Smooth muscle cell (in vitro differentiated cells): ENCODE data around the gene LYRM1. TPM values are rescaled to one million over a fixed set of nuclear protein-coding genes. Genes with fewer than 3 reads are reported as not detected.

Experiments
- DNase-seq: peaks from one replicate; lab custom pipeline; 2025; ENCODE audit not compliant: unreplicated experiment; lab: John Stamatoyannopoulos, UW
- H2AFZ ChIP-seq: fragments of 200-600 bp; sonication (generic); 2 replicates; pipeline ENCODE4 v1.6.0; 2016; ENCODE audit warnings: antibody characterized with exemption, low read depth, mild to moderate bottlenecking
- H3F3A ChIP-seq: fragments of 200-600 bp; sonication (generic); 2 replicates; pipeline ENCODE4 v1.6.0; 2017; ENCODE audit warnings: antibody characterized with exemption, low read depth
- H3K27ac ChIP-seq: fragments of 200-600 bp; sonication (generic); 2 replicates; pipeline ENCODE4 v1.5.1; 2016; ENCODE audit warnings: low read depth, mild to moderate bottlenecking
- H3K27me3 ChIP-seq: fragments of 200-600 bp; sonication (generic); 2 replicates; pipeline ENCODE4 v1.6.1; 2016; ENCODE audit warnings: low read depth, mild to moderate bottlenecking
- H3K36me3 ChIP-seq: fragments of 200-600 bp; sonication (generic); 2 replicates; pipeline ENCODE4 v1.5.1; 2016; ENCODE audit warnings: low read depth
- H3K4me1 ChIP-seq: fragments of 200-600 bp; sonication (generic); 2 replicates; pipeline ENCODE4 v1.5.1; 2016; ENCODE audit warnings: low read depth
- H3K4me2 ChIP-seq: fragments of 200-600 bp; sonication (generic); 2 replicates; pipeline ENCODE4 v1.6.0; 2016; ENCODE audit warnings: mild to moderate bottlenecking
- H3K4me3 ChIP-seq: fragments of 200-600 bp; sonication (generic); 2 replicates; pipeline ENCODE4 v1.5.1; 2016; ENCODE audit warnings: mild to moderate bottlenecking
- H3K79me2 ChIP-seq: fragments of 200-600 bp; sonication (generic); 2 replicates; pipeline ENCODE4 v1.6.0; 2016; ENCODE audit warnings: low read depth, mild to moderate bottlenecking
- H3K9ac ChIP-seq: fragments of 200-600 bp; sonication (generic); 2 replicates; pipeline ENCODE4 v1.6.0; 2016; ENCODE audit warnings: low read depth
- H3K9me3 ChIP-seq: fragments of 200-600 bp; sonication (generic); replicated peaks from 2 replicates; pipeline ENCODE4 v1.5.1; 2016; ENCODE audit warnings: low read depth
- H4K20me1 ChIP-seq: fragments of 200-600 bp; sonication (generic); 2 replicates; pipeline ENCODE4 v1.6.0; 2016; ENCODE audit warnings: low read depth
- CTCF ChIP-seq: fragments of 200-600 bp; sonication (generic); IDR thresholded peaks from 2 replicates; pipeline ENCODE4 v1.5.1; 2017; ENCODE audit warnings: borderline replicate concordance, mild to moderate bottlenecking, antibody characterized with exemption; ENCODE audit not compliant: insufficient read depth, poor library complexity, severe bottlenecking
- WGBS: methylation state at CpG from one replicate; pipeline ENCODE4 v1.1.7; 2016; ENCODE audit warnings: low lambda C conversion rate; 5-methylcytosine and 5-hydroxymethylcytosine counted together
- polyA plus RNA-seq: library from polyadenylated mRNA; unstranded; fragments of >200 nt; fragmentation: Nextera tagmentation; extraction: Ambion mirVana; gene quantifications from 2 replicates; pipeline ENCODE4 v1.2.1, GENCODE V29; 2016
- total RNA-seq: library from RNA; depleted of rRNA; stranded (reverse); fragments of >200 nt; gene quantifications from 2 replicates; pipeline ENCODE4 v1.2.3, GENCODE V29; 2014

LYRM1 gene
- total and polyA plus RNA-seq, 2 experiments from 2014 or later: 10.2 to 15.3 TPM

GRCh38 chr16:20897253-20897897, 3.2 kb upstream of the LYRM1 start:
- H3K9me3 ChIP-seq: no peaks in the 10 kb centered on the region
- H3K27me3 ChIP-seq: no peaks in the 10 kb centered on the region
- H3F3A ChIP-seq: no peaks in the 10 kb centered on the region
- peaks cover 80% of the 10 kb centered on the region for H3K79me2 ChIP-seq
- H2AFZ ChIP-seq: no peak overlapping the region
- H3K4me2 ChIP-seq: peak overlapping the region; percentile 91
- peaks cover 73% of the 10 kb centered on the region for H4K20me1 ChIP-seq
- no peaks in the 10 kb centered on the region for H3K36me3 ChIP-seq
- H3K4me1 ChIP-seq: peaks cover 27% of the 10 kb centered on the region
- peak overlapping the region; percentile 80 for H3K4me3 ChIP-seq
- H3K9ac ChIP-seq: no peak overlapping the region
- no peak for TF ChIP-seq CTCF
- 74% methylated on average over 4 of the region's 4 CpGs for WGBS
- DNase-seq: no peak
- H3K27ac ChIP-seq: peak overlapping the region; percentile 94

GRCh38 chr16:20897922-20898321, 2.6 kb upstream of the LYRM1 start:
- Histone ChIP-seq H3K9me3 (no peaks in the 10 kb centered on the region), H3K4me2 (peak overlapping the region; percentile 91), H3K36me3 (no peaks in the 10 kb centered on the region), H3F3A (no peaks in the 10 kb centered on the region), H4K20me1 (peaks cover 68% of the 10 kb centered on the region), H3K27me3 (no peaks in the 10 kb centered on the region), H3K27ac (peak overlapping the region; percentile 94), H3K9ac (no peak overlapping the region), H3K4me3 (peak overlapping the region; percentile 80), H2AFZ (no peak overlapping the region), H3K79me2 (peaks cover 79% of the 10 kb centered on the region), H3K4me1 (peaks cover 27% of the 10 kb centered on the region)
- no peak for DNase-seq
- WGBS: 64% methylated on average over 3 of the region's 3 CpGs
- TF ChIP-seq CTCF: no peak

DNA sequence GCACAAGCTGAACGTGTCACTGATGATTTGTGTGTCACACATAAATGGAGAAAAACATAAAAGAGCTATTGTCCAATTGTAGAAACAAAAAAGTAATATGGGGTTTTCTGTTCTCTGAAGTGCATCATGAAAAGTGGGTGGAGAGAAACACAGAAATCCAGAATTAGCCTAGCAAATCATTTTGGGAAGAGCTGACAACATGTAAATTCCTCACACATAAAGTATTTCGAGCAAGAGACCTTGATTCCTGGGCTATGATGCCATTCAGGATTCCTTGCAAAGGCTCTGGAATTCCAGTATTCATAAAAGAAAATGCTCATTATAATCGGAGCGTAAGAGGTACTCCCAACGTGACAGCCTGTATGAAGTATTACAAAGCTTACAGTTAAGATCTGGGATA, 1.5 kb upstream of the LYRM1 start:
- no peak for DNase-seq

More for the DNA sequence above, 1.5 kb upstream of the LYRM1 start:
- no peak for TF ChIP-seq CTCF
- Histone ChIP-seq H3K27me3 (no peaks in the 10 kb centered on the region), H3F3A (no peaks in the 10 kb centered on the region), H3K27ac (peak overlapping the region; percentile 94), H2AFZ (no peak overlapping the region), H3K9ac (peak overlapping the region; percentile 84), H3K79me2 (peaks cover 67% of the 10 kb centered on the region), H3K4me1 (peaks cover 29% of the 10 kb centered on the region), H3K4me3 (peak overlapping the region; percentile 80), H3K9me3 (no peaks in the 10 kb centered on the region), H3K36me3 (no peaks in the 10 kb centered on the region), H4K20me1 (peaks cover 57% of the 10 kb centered on the region), H3K4me2 (peak overlapping the region; percentile 91)
- 16% methylated on average over 5 of the region's 5 CpGs for WGBS
